Sigmoid colon (tissue), 7 donors: ENCODE measurements around the gene CACHD1. TPM values are rescaled to one million over a fixed set of nuclear protein-coding genes. Genes with fewer than 3 reads are reported as not detected.
A peak's percentile ranks its signal among the peaks of the same experiment; 100 is the strongest.

Experiments
- DNase-seq: peaks from one replicate; pipeline ENCODE4 v3.0.0-alpha.2; 2019
- H3K27ac ChIP-seq, 4 donors: fragments of 200-600 bp; sonication (generic); one replicate each; pipeline ENCODE4 v1.5.1; 2016 to 2019; ENCODE audit warnings: mild to moderate bottlenecking in 1 of 4
- H3K27me3 ChIP-seq, 3 donors: fragments of 200-600 bp; sonication (generic); one replicate each; pipeline ENCODE4 v1.5.1; 2019; ENCODE audit warnings: mild to moderate bottlenecking in 1 of 3
- H3K36me3 ChIP-seq, 4 donors: fragments of 200-600 bp; sonication (generic); one replicate each; pipeline ENCODE4 v1.5.1; 2016 to 2019
- H3K4me1 ChIP-seq, 4 donors: fragments of 200-600 bp; sonication (generic); one replicate each; pipeline ENCODE4 v1.5.1; 2017 to 2019
- H3K4me3 ChIP-seq, 4 donors: fragments of 200-600 bp; sonication (generic); one replicate each; pipeline ENCODE4 v1.5.1; 2017 to 2019; ENCODE audit warnings: mild to moderate bottlenecking in 2 of 4, moderate library complexity in 1 of 4
- H3K9me3 ChIP-seq, 4 donors: fragments of 200-600 bp in 3 of 4; sonication (generic) in 3 of 4; one replicate each; pipeline versions ENCODE4 v1.5.1 to v1.6.1; 2013 to 2019
- EP300 ChIP-seq, 4 donors: sonication (generic); formaldehyde crosslinking; IDR thresholded peaks; one replicate each; pipeline ENCODE4 v1.6.1; 2017; ENCODE audit warnings: antibody characterized with exemption in 4 of 4
- POLR2A ChIP-seq, 2 donors: fragments of 450-650 bp; IDR thresholded peaks; one replicate each; pipeline ENCODE4 v1.6.1; 2016; ENCODE audit warnings: antibody characterized with exemption in 2 of 2, mild to moderate bottlenecking in 2 of 2, moderate library complexity in 2 of 2
- POLR2AphosphoS5 ChIP-seq, 4 donors: sonication (generic); formaldehyde crosslinking; IDR thresholded peaks; one replicate each; pipeline ENCODE4 v1.6.1; 2017; ENCODE audit warnings: antibody characterized with exemption in 4 of 4
- WGBS, 2 donors: extraction: QIAGEN DNeasy Blood & Tissue Kit; methylation state at CpG; one replicate each; pipeline ENCODE4 v1.1.7; 2013; 5-methylcytosine and 5-hydroxymethylcytosine counted together
- intact Hi-C: fragments of 100-400 bp; cut with DNase I; formaldehyde crosslinking; loops from one replicate; pipeline ENCODE4 v1.15.1; 2023
- polyA plus RNA-seq, 3 donors: library from polyadenylated mRNA; stranded (reverse); fragments of 200-250 nt; gene quantifications; one replicate each; pipeline ENCODE4 v1.2.3, GENCODE V29; 2013
- total RNA-seq, 4 donors: library from RNA; depleted of rRNA; stranded (reverse); fragments of >200 nt; gene quantifications; one replicate each; pipeline ENCODE4 v1.1.0, GENCODE V29; 2016
- TF ChIP-seq, protein P1 (sequence below), 4 experiments: fragments of 450-650 bp in 3 of 4; fragments of 200-600 bp in 1 of 4; IDR thresholded peaks; one replicate each; pipeline ENCODE4 v1.5.1; 2016 to 2019; ENCODE audit warnings: antibody characterized with exemption in 4 of 4, mild to moderate bottlenecking in 3 of 4, moderate library complexity in 2 of 4
- donor health status: healthy with polysubstance abuse.
- donor health status: Bipolar disorder and iron deficiency.
- donor health status: healthy.

The CACHD1 gene
- total and polyA plus RNA-seq, 7 donors = 0.23 to 7.1 (median 3.7) TPM

DNA sequence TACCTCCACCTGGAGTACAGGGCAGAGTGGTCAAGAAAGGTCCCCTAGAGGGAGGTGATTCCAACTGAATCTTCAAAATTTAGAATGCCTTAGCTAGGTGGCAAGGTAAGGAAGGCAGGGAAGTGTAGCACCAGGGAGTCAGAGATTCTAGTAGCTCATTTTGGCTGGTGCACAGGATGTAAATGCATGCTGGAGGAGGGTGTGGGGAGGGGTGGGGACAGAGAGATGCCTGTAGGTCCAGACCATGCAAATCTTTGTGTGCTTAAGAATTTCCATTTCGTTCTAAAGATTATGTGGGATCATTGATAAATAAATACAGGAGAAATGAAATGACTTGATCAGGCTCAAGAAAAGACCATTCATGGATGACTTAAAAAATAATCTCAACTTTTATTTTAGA lies 11.0 kb upstream of the CACHD1 start:
- Histone ChIP-seq H3K4me1 (no peaks in the 10 kb centered on the region), H3K27me3 (no peaks in the 10 kb centered on the region), H3K9me3 (no peaks in the 10 kb centered on the region), H3K36me3 (no peaks in the 10 kb centered on the region), H3K27ac (no peak overlapping the region), H3K4me3 (no peak overlapping the region)
- intact Hi-C loops = no loop called here
- TF ChIP-seq EP300 (IDR thresholded peaks at IDR 0.05) (no peak), POLR2A (IDR thresholded peaks at IDR 0.05) (no peak), POLR2AphosphoS5 (IDR thresholded peaks at IDR 0.05) (no peak)
- TF ChIP-seq, protein P1, sequence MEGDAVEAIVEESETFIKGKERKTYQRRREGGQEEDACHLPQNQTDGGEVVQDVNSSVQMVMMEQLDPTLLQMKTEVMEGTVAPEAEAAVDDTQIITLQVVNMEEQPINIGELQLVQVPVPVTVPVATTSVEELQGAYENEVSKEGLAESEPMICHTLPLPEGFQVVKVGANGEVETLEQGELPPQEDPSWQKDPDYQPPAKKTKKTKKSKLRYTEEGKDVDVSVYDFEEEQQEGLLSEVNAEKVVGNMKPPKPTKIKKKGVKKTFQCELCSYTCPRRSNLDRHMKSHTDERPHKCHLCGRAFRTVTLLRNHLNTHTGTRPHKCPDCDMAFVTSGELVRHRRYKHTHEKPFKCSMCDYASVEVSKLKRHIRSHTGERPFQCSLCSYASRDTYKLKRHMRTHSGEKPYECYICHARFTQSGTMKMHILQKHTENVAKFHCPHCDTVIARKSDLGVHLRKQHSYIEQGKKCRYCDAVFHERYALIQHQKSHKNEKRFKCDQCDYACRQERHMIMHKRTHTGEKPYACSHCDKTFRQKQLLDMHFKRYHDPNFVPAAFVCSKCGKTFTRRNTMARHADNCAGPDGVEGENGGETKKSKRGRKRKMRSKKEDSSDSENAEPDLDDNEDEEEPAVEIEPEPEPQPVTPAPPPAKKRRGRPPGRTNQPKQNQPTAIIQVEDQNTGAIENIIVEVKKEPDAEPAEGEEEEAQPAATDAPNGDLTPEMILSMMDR (IDR thresholded peaks at IDR 0.05) = no peak
- 74 to 81% methylated on average over 1 of the region's 1 CpG for WGBS, 2 donors
- no peak for DNase-seq

DNA sequence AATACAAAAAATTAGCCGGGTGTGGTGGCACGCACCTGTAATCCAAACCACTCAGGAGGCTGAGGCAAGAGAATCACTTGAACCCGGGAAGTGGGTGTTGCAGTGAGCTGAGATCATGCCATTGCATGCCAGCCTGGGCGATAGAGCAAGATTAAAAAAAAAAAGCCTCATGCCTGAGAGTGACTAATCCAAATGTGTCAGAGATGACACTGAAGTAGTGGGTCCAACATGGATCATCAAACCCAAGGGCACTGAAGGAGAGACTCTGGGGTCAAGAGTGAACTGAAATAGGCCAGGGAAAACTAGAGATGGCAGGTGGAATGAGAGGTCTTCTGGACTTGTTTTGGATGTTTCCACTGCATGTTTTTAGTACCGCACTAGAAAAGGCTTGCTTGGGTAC lies 10.2 kb upstream of the CACHD1 start:
- TF ChIP-seq EP300 (IDR thresholded peaks at IDR 0.05) (no peak), POLR2AphosphoS5 (IDR thresholded peaks at IDR 0.05) (no peak), POLR2A (IDR thresholded peaks at IDR 0.05) (no peak)
- TF ChIP-seq, protein P1 (IDR thresholded peaks at IDR 0.05) = no peak
- H3K4me3 ChIP-seq = no peak overlapping the region
- intact Hi-C loops = no loop called here
- H3K36me3 ChIP-seq = no peaks in the 10 kb centered on the region
- no peak for DNase-seq
- no peaks in the 10 kb centered on the region for H3K9me3 ChIP-seq
- H3K27ac ChIP-seq = no peak overlapping the region
- 94% methylated on average over 5 of the region's 5 CpGs for WGBS, 2 donors
- no peaks in the 10 kb centered on the region for H3K4me1 ChIP-seq
- no peaks in the 10 kb centered on the region for H3K27me3 ChIP-seq

DNA sequence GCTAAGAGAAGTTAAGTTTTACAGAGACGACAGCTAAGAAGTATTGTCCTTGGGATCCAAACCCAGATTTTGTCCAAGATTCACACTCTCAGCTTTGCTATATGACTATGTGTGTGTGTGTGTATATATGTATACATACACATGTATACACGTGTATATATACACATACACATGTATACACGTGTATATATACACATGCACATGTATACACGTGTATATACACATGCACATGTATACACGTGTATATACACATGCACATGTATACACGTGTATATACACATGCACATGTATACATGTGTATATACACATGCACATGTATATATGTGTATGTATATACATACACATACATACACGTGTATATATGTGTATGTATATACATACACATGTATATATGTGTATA lies 3.9 kb upstream of the CACHD1 start:
- TF ChIP-seq, protein P1 (IDR thresholded peaks at IDR 0.05) = no peak
- TF ChIP-seq POLR2A (IDR thresholded peaks at IDR 0.05) (no peak), EP300 (IDR thresholded peaks at IDR 0.05) (no peak), POLR2AphosphoS5 (IDR thresholded peaks at IDR 0.05) (no peak)
- DNase-seq = no peak
- H3K4me1 ChIP-seq = peaks cover 0 to 14% (median 7%) of the 10 kb centered on the region in 4 donors
- no peaks in the 10 kb centered on the region for H3K27me3 ChIP-seq
- H3K4me3 ChIP-seq = no peak overlapping the region
- intact Hi-C loops = no loop called here
- no peaks in the 10 kb centered on the region for H3K36me3 ChIP-seq
- no peak overlapping the region for H3K27ac ChIP-seq
- 85 to 90% methylated on average over 7 of the region's 7 CpGs for WGBS, 2 donors
- H3K9me3 ChIP-seq = no peaks in the 10 kb centered on the region

DNA sequence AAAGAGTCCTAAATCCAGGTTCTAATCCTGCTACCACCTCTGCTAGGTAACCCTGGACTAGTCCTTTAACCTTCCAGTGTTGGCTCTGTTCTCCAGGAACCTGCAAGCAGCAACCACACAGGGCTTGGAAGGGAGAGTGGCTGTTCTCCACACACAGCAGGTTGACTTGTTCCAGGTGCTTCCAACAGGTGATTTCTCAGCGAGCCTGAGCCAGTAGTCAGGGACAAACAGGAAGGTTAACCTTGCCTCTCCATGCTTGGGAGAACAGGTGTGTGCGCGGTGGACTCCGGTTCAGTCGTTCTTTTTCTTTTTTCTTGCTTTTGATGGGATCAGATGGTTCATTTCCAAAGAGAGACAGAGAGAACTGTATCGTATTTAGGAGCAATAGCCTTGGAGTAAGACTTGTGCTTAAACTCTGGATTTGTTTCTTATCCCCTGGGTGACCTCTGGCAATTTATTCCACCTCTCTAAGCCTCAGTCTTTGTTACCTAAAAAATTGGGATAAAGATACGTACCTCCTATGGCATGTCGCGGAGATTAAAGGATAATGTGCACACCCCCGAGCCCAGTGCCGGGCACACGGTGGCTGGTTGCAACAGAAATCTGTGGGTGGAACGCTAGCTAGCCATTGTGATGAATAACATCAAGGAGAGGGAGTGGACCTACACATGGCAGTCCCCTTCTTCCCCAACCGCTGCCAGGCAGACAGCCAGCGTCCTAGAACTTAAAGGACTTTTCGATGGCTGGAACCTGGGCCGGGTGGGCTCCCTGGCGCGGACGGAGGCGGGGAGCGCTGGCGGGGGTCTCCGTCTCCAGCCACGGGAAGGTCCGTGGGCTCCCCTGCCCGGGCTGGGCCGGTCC lies 583 bp upstream of the CACHD1 start:
- peaks cover 0 to 5% (median 0%) of the 10 kb centered on the region in 3 donors for H3K27me3 ChIP-seq
- peak overlapping the region; percentile 78 to 84 (median 80) for H3K27ac ChIP-seq

More for the DNA sequence above, 583 bp upstream of the CACHD1 start:
- Histone ChIP-seq H3K36me3 (no peaks in the 10 kb centered on the region), H3K9me3 (no peaks in the 10 kb centered on the region), H3K4me3 (peak overlapping the region; percentile 42 to 80 (median 67)), H3K4me1 (peaks cover 0 to 23% (median 13%) of the 10 kb centered on the region in 4 donors)
- DNase-seq = peak; percentile 71
- WGBS, 2 donors = 6 to 12% methylated on average over 28 of the region's 28 CpGs
- TF ChIP-seq POLR2AphosphoS5 (IDR thresholded peaks at IDR 0.05) (no peak), EP300 (IDR thresholded peaks at IDR 0.05) (no peak), POLR2A (IDR thresholded peaks at IDR 0.05) (no peak)
- TF ChIP-seq, protein P1 (IDR thresholded peaks at IDR 0.05) = no peak
- intact Hi-C loops = no loop called here
